H1 (cell line): ENCODE results near the gene TRIM14. TPM values are rescaled to one million over a fixed set of nuclear protein-coding genes. Genes with fewer than 3 reads are reported as not detected.

Experiments
- CTCF ChIA-PET: fragments of 300-600 bp; sonication (Branson Sonifier 250); formaldehyde crosslinking; loops from one replicate; lab custom pipeline; 2021; ENCODE audit not compliant: partially characterized antibody; lab: Charles Lee
- POLR2A ChIA-PET: fragments of 300-600 bp; sonication (Branson Sonifier 250); formaldehyde crosslinking; loops from one replicate; lab custom pipeline; 2021; ENCODE audit warnings: inconsistent platforms; ENCODE audit not compliant: partially characterized antibody; lab: Charles Lee
- DNase-seq, 2 experiments: peaks; one replicate each; pipeline versions ENCODE4 v3.0.0 to v3.0.0-alpha.2; 2010 to 2022; ENCODE audit warnings: low spot score in 2 of 2, low read depth in 1 of 2, mixed read lengths in 1 of 2
- FAIRE-seq: peaks from 2 replicates; lab custom pipeline; 2011; peaks lifted over from hg19 to GRCh38; lab: Jason Lieb, UNC
- H2AFZ ChIP-seq: 2 replicates; pipeline ENCODE4 v1.8.1; 2012; ENCODE audit warnings: low read length, inconsistent platforms
- H2AK5ac ChIP-seq: 2 replicates; pipeline ENCODE4 v1.6.1; 2013; ENCODE audit warnings: low read depth, low read length
- H2BK120ac ChIP-seq: replicated peaks from 2 replicates; pipeline ENCODE3; 2013; ENCODE audit warnings: low read depth, low read length, inconsistent platforms
- H2BK12ac ChIP-seq: 2 replicates; pipeline ENCODE4 v1.6.1; 2013; ENCODE audit warnings: low read depth, low read length
- H2BK15ac ChIP-seq: 2 replicates; pipeline ENCODE4 v1.6.1; 2013; ENCODE audit warnings: low read length
- H2BK20ac ChIP-seq: 2 replicates; pipeline ENCODE4 v1.6.1; 2013; ENCODE audit warnings: low read length
- H2BK5ac ChIP-seq: 2 replicates; pipeline ENCODE4 v1.6.1; 2013; ENCODE audit warnings: low read depth, low read length
- H3K14ac ChIP-seq: 2 replicates; pipeline ENCODE4 v1.6.1; 2013; ENCODE audit warnings: inconsistent platforms; ENCODE audit not compliant: insufficient read length
- H3K18ac ChIP-seq: 2 replicates; pipeline ENCODE4 v1.6.1; 2013; ENCODE audit warnings: low read length; ENCODE audit errors: extremely low read depth
- H3K23ac ChIP-seq: 2 replicates; pipeline ENCODE4 v1.6.1; 2013; ENCODE audit warnings: inconsistent platforms; ENCODE audit not compliant: insufficient read length
- H3K23me2 ChIP-seq: 2 replicates; pipeline ENCODE4 v1.6.1; 2013; ENCODE audit warnings: low read depth, low read length
- H3K27ac ChIP-seq: 2 replicates; pipeline ENCODE4 v1.6.1; 2011; ENCODE audit warnings: low read depth, low read length, inconsistent platforms
- H3K27me3 ChIP-seq, 4 experiments: replicated peaks in 1 of 4; 1 replicate in 1 of 4; 2 replicates in 3 of 4; pipeline versions ENCODE4 v1.6.1 to v1.8.1; 2011 to 2013; ENCODE audit warnings: low read length in 3 of 4, mild to moderate bottlenecking in 3 of 4, inconsistent platforms in 2 of 4, mixed read lengths in 2 of 4, moderate library complexity in 1 of 4; ENCODE audit not compliant: control insufficient read depth in 3 of 4, insufficient read depth in 3 of 4; ENCODE audit errors: extremely low read depth in 1 of 4
- H3K36me3 ChIP-seq, 4 experiments: 2 replicates each; pipeline versions ENCODE4 v1.6.1 to v1.8.1; 2011 to 2013; ENCODE audit warnings: mild to moderate bottlenecking in 4 of 4, low read length in 3 of 4, moderate library complexity in 2 of 4, control low read depth in 1 of 4, inconsistent platforms in 1 of 4; ENCODE audit not compliant: insufficient read depth in 4 of 4, control insufficient read depth in 2 of 4
- H3K4ac ChIP-seq: replicated peaks from 2 replicates; pipeline ENCODE3; 2013; ENCODE audit warnings: low read length, low read depth, mixed read lengths, inconsistent platforms; ENCODE audit not compliant: insufficient read length
- H3K4me1 ChIP-seq, 4 experiments: replicated peaks in 1 of 4; 1 replicate in 1 of 4; 2 replicates in 3 of 4; pipeline versions ENCODE4 v1.6.1 to v1.8.1; 2011 to 2013; ENCODE audit warnings: low read length in 3 of 4, inconsistent platforms in 2 of 4, mixed read lengths in 1 of 4; ENCODE audit not compliant: insufficient read depth in 4 of 4, control insufficient read depth in 3 of 4
- H3K4me2 ChIP-seq, 2 experiments: 2 replicates each; pipeline versions ENCODE4 v1.6.1 to v1.8.1; 2011 to 2013; ENCODE audit warnings: low read depth in 2 of 2, low read length in 2 of 2, control low read depth in 1 of 2, inconsistent platforms in 1 of 2, mild to moderate bottlenecking in 1 of 2; ENCODE audit not compliant: insufficient read depth in 1 of 2
- H3K4me3 ChIP-seq, 4 experiments: fragments of 200-600, 300-600 bp in 1 of 4; sonication (generic), shearing (Covaris generic), sonication (Bioruptor Twin) in 1 of 4; 2 replicates each; pipeline versions ENCODE4 v1.5.1 to v1.8.1; 2011 to 2016; ENCODE audit warnings: low read length in 4 of 4, low read depth in 3 of 4, control low read depth in 2 of 4, inconsistent platforms in 2 of 4, mild to moderate bottlenecking in 2 of 4, mixed read lengths in 1 of 4, moderate library complexity in 1 of 4; ENCODE audit not compliant: insufficient read depth in 2 of 4; ENCODE audit errors: extremely low read depth in 1 of 4
- H3K56ac ChIP-seq: replicated peaks from 2 replicates; pipeline ENCODE3; 2013; ENCODE audit warnings: low read depth, mild to moderate bottlenecking, mixed read lengths, low read length, inconsistent platforms; ENCODE audit not compliant: insufficient read length
- H3K79me1 ChIP-seq: 2 replicates; pipeline ENCODE4 v1.6.1; 2013; ENCODE audit warnings: low read depth, low read length, control low read depth
- H3K79me2 ChIP-seq, 2 experiments: 2 replicates each; pipeline versions ENCODE4 v1.6.1 to v1.8.1; 2012 to 2013; ENCODE audit warnings: low read length in 2 of 2, mild to moderate bottlenecking in 2 of 2, inconsistent platforms in 1 of 2; ENCODE audit not compliant: insufficient read depth in 2 of 2, control insufficient read depth in 1 of 2
- H3K9ac ChIP-seq, 4 experiments: replicated peaks in 1 of 4; 1 replicate in 1 of 4; 2 replicates in 3 of 4; pipeline versions ENCODE4 v1.6.1 to v1.8.1; 2011 to 2013; ENCODE audit warnings: low read depth in 3 of 4, low read length in 3 of 4, control low read depth in 2 of 4, mild to moderate bottlenecking in 2 of 4, moderate library complexity in 2 of 4, inconsistent platforms in 1 of 4; ENCODE audit errors: extremely low read depth in 1 of 4
- H3K9me3 ChIP-seq, 2 experiments: 2 replicates each; pipeline versions ENCODE4 v1.6.1 to v1.8.1; 2012 to 2013; ENCODE audit warnings: mild to moderate bottlenecking in 2 of 2, moderate library complexity in 2 of 2, control low read depth in 1 of 2, inconsistent platforms in 1 of 2, low read depth in 1 of 2, low read length in 1 of 2, mixed read lengths in 1 of 2; ENCODE audit not compliant: insufficient read depth in 2 of 2
- H4K20me1 ChIP-seq, 2 experiments: replicated peaks in 1 of 2; 2 replicates each; pipeline versions ENCODE3 to v1.8.1; 2011 to 2013; ENCODE audit warnings: inconsistent platforms in 2 of 2, low read length in 2 of 2, mild to moderate bottlenecking in 1 of 2; ENCODE audit not compliant: insufficient read depth in 2 of 2, control insufficient read depth in 1 of 2
- H4K5ac ChIP-seq: 2 replicates; pipeline ENCODE4 v1.6.1; 2013; ENCODE audit warnings: low read length, low read depth, mixed read lengths, inconsistent platforms; ENCODE audit not compliant: insufficient read length
- H4K8ac ChIP-seq: 2 replicates; pipeline ENCODE4 v1.8.0; 2013; ENCODE audit warnings: mild to moderate bottlenecking, moderate library complexity, low read length, inconsistent platforms; ENCODE audit not compliant: insufficient read depth; ENCODE audit errors: extremely low read depth
- H4K91ac ChIP-seq: replicated peaks from 2 replicates; pipeline ENCODE3; 2013; ENCODE audit warnings: low read length, mixed read lengths, inconsistent platforms; ENCODE audit not compliant: insufficient read length
- BRCA1 ChIP-seq: IDR thresholded peaks from 2 replicates; pipeline ENCODE4 v1.6.1; 2012; ENCODE audit warnings: low read depth, low read length, improper control_type of control experiment
- CTBP2 ChIP-seq: IDR thresholded peaks from 2 replicates; pipeline ENCODE4 v1.7.0; 2011; ENCODE audit warnings: borderline replicate concordance, mild to moderate bottlenecking, moderate library complexity, mixed read lengths, low read length; ENCODE audit not compliant: insufficient read depth, insufficient read length
- FOSL1 ChIP-seq: IDR thresholded peaks from 2 replicates; pipeline ENCODE4 v1.6.1; 2011; ENCODE audit warnings: mild to moderate bottlenecking, low read depth, low read length, moderate library complexity; ENCODE audit not compliant: insufficient read depth
- RAD21 ChIP-seq, 2 experiments: IDR thresholded peaks in 1 of 2; conservative IDR thresholded peaks in 1 of 2; 2 replicates each; pipeline ENCODE4 v1.6.1; 2011; ENCODE audit warnings: low read depth in 2 of 2, low read length in 2 of 2, improper control_type of control experiment in 1 of 2, inconsistent platforms in 1 of 2, mild to moderate bottlenecking in 1 of 2, moderate library complexity in 1 of 2
- SP2 ChIP-seq: IDR thresholded peaks from 2 replicates; pipeline ENCODE4 v1.6.1; 2012; ENCODE audit warnings: mild to moderate bottlenecking, low read length, inconsistent platforms
- TBP ChIP-seq: IDR thresholded peaks from 2 replicates; pipeline ENCODE4 v1.6.1; 2011; ENCODE audit warnings: low read depth, low read length, improper control_type of control experiment
- WGBS, 2 experiments: shearing (Covaris generic) in 1 of 2; methylation state at CpG; one replicate each; pipeline versions ENCODE4 v1.1.6 to v1.1.7; 2013 to 2015; ENCODE audit warnings: low lambda C conversion rate in 2 of 2, mixed read lengths in 2 of 2, inconsistent platforms in 1 of 2, low coverage in 1 of 2, missing lambda C conversion rate in 1 of 2; ENCODE audit not compliant: insufficient replicate concordance in 2 of 2, insufficient coverage in 1 of 2, insufficient read length in 1 of 2; ENCODE audit errors: extremely low coverage in 1 of 2, missing lambda C conversion rate in 1 of 2; 5-methylcytosine and 5-hydroxymethylcytosine counted together
- polyA plus RNA-seq, 7 experiments: library from polyadenylated mRNA; depleted of rRNA in 3 of 7; stranded (reverse) in 5 of 7; unstranded in 2 of 7; fragments of >200 nt in 5 of 7; fragments of 200-250 nt in 2 of 7; gene quantifications; 1 replicate in 5 of 7; 2 replicates in 1 of 7; 4 replicates in 1 of 7; pipeline versions ENCODE4 v1.2.1 to v1.2.3, GENCODE V29; 2011 to 2013; ENCODE audit warnings: missing spikeins in 2 of 7, mixed read lengths in 2 of 7
- total RNA-seq: library from RNA; stranded (reverse); fragmentation: NEBNext Ultra II Directional; extraction: Animal tissue kit (Norgen Biotek cat#: 25700); gene quantifications from 2 replicates; pipeline ENCODE4 v1.2.1, GENCODE V29; 2021

The TRIM14 gene
- total and polyA plus RNA-seq, 2 of the 8 experiments (the other 6 are each of a cell fraction or from before 2014, with no cell fraction given): 9.2 to 19.4 TPM

GRCh38 chr9:98087420-98088354, 31.3 kb downstream of the TRIM14 start:
- H3K4me3 ChIP-seq: peak overlapping the region; percentile 18 to 51 (median 32); a peak in 6 of 8 replicates
- H2BK12ac ChIP-seq: peak overlapping the region; percentile 50; the same call in 1 of the 2 replicates
- TF ChIP-seq CTBP2 (no peak), TBP (0 out of 2 replicates have a peak, but pooled peaks have one; percentile 14), SP2 (no peak), BRCA1 (no peak), FOSL1 (no peak), RAD21 (IDR thresholded peaks at IDR 0.05 in 1 of 2, conservative IDR thresholded peaks at IDR 0.05 in 1 of 2; ENCODE audit: low read depth in 2 of 2, low read length in 2 of 2) (peak in 1 of 2 experiments; percentile 18; a peak in 1 of 4 replicates)

More at GRCh38 chr9:98087420-98088354, 31.3 kb downstream of the TRIM14 start:
- H3K79me1 ChIP-seq: no peaks in the 10 kb centered on the region
- ChIA-PET CTCF (interaction anchor here (1.0 to 3.5 kb wide), 7 partner anchors 7 to 116 kb away, joined by 3 to 29 read pairs (median 3); no protein-coding TSS in a partner anchor), POLR2A (interaction anchor here (0.7 to 1.2 kb wide), 5 partner anchors 14 to 1667 kb away, joined by 3 to 6 read pairs (median 3); no protein-coding TSS in a partner anchor)
- H3K79me2 ChIP-seq: no peaks in the 10 kb centered on the region
- H3K56ac ChIP-seq: no peak overlapping the region
- 14% methylated on average over 63 of the region's 92 CpGs; no CpG with 5 or more reads in 1 of the 2 experiments for WGBS, 2 experiments
- no peak overlapping the region for H2AK5ac ChIP-seq
- peaks cover 5 to 26% (median 11%) of the 10 kb centered on the region in 4 experiments; a peak in 6 of 7 replicates for H3K4me1 ChIP-seq
- FAIRE-seq (no peak), DNase-seq (peak; percentile 36 to 75)
- H4K20me1 ChIP-seq: peaks cover 0 to 2% of the 10 kb centered on the region in 2 experiments
- H2BK20ac ChIP-seq: no peak overlapping the region
- peak overlapping the region; percentile 77 for H4K8ac ChIP-seq
- peak overlapping the region; percentile 61 to 63 for H3K4me2 ChIP-seq
- H3K23me2 ChIP-seq: peaks cover 2% of the 10 kb centered on the region; the same call in 1 of the 2 replicates
- H3K9me3 ChIP-seq: no peaks in the 10 kb centered on the region; a peak in 1 of 4 replicates
- H3K27ac ChIP-seq: no peak overlapping the region
- no peak overlapping the region for H2BK120ac ChIP-seq
- H3K9ac ChIP-seq: peak overlapping the region in 2 of 4 experiments; percentile 32 to 42; a peak in 3 of 7 replicates
- no peak overlapping the region for H2BK5ac ChIP-seq
- no peak overlapping the region for H3K23ac ChIP-seq
- H3K4ac ChIP-seq: no peak overlapping the region
- H2BK15ac ChIP-seq: peak overlapping the region; percentile 54; the same call in 1 of the 2 replicates
- H4K91ac ChIP-seq: peak overlapping the region; percentile 29
- H3K14ac ChIP-seq: no peak overlapping the region
- H2AFZ ChIP-seq: peak overlapping the region; percentile 46; the same call in 1 of the 2 replicates
- peaks cover 2 to 5% (median 3%) of the 10 kb centered on the region in 4 experiments; a peak in 5 of 8 replicates for H3K36me3 ChIP-seq
- no peaks in the 10 kb centered on the region; a peak in 2 of 7 replicates for H3K27me3 ChIP-seq
- no peak overlapping the region for H4K5ac ChIP-seq
- H3K18ac ChIP-seq: peak overlapping the region; percentile 86
